ENCODE measurements around the gene RPH3AL.

RPH3AL gene

GRCh38 chr17:227946-228615, 124.5 kb downstream of the RPH3AL start:
- TF ChIP-seq GATA3 (IDR thresholded peaks at IDR 0.05; ENCODE audit: low read depth, low read length), result no peak
- no peak for TF ChIP-seq GATA2 (IDR thresholded peaks at IDR 0.05; ENCODE audit: low read depth, low read length)

DNA sequence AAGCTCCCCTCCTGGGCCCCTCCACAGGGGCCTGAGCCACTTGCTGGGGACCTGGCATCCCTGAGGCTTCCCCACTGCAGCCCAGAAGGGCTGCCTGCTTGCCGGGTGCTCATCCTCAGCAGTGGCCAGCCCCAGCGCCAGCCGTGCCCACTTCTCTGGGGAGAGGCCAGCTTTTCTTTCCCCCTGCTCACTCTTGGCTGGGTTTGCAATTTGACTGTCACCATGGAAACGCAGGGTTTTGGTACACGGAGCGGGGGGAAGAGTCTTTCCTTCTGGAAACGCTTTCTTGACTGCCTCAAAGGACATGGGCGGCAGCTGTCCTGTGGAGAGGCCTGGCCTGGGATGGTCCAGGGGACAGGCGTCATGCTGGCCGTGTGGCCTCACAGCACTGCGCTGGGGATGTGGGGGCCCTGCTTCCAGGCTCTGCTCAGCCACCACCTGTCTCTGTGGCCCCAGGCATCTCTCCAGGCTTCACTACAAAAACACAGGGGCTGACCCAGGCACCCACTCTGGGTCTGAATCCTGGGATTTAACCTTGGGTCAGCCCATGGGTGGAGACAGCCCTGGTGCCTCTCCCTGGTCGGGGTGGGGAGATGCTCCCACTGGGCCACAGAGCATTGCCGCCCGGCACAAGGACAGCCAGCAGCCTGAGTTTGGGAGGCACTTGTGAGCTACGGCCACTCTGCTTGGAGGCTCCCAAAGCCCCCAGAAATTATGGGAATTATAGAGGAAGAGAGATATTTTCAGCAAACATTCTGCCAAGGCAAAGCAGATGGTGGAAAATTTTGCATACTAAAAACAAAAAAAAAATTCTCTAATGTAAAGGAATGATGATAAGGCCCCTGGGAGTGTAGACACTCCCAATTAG, 125.3 kb downstream of the RPH3AL start:
- no peak for TF ChIP-seq GATA3 (IDR thresholded peaks at IDR 0.05; ENCODE audit: low read depth, low read length)
- TF ChIP-seq GATA2 (IDR thresholded peaks at IDR 0.05; ENCODE audit: low read depth, low read length), result no peak

GRCh38 chr17:226108-227077, 126.2 kb downstream of the RPH3AL start:
- TF ChIP-seq GATA3 (IDR thresholded peaks at IDR 0.05; ENCODE audit: low read depth, low read length), result no peak
- no peak for TF ChIP-seq GATA2 (IDR thresholded peaks at IDR 0.05; ENCODE audit: low read depth, low read length)

DNA sequence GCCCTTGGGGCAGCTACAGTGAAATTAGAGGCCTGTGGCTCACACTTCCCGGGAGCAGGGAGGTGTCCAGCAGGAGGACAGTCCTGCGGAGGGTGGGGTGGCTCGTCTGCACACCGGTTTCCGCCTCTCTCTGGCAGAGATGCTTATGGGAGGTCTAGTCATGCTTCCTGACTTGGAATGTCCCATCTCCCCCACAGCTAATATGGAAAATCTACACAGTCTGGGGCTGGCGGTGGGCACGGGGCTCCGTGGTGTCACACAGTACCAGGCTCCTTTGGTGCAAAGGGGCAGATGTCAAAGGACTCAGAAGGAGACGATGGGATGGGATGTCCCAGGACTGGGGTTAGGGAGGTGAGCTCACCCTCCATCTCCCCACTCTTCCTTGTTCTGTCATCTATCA, 127.1 kb downstream of the RPH3AL start:
- TF ChIP-seq GATA3 (IDR thresholded peaks at IDR 0.05; ENCODE audit: low read depth, low read length) (no peak), GATA2 (IDR thresholded peaks at IDR 0.05; ENCODE audit: low read depth, low read length) (no peak)

GRCh38 chr17:223723-224471, 128.7 kb downstream of the RPH3AL start:
- TF ChIP-seq GATA3 (IDR thresholded peaks at IDR 0.05; ENCODE audit: low read depth, low read length), result no peak
- no peak for TF ChIP-seq GATA2 (IDR thresholded peaks at IDR 0.05; ENCODE audit: low read depth, low read length)

- TF ChIP-seq GATA2 (IDR thresholded peaks at IDR 0.05; ENCODE audit: low read depth, low read length), result no peak
- TF ChIP-seq GATA3 (IDR thresholded peaks at IDR 0.05; ENCODE audit: low read depth, low read length), result no peak
These were observed 130.4 kb downstream of the RPH3AL start for GRCh38 chr17:222172-222571.

DNA sequence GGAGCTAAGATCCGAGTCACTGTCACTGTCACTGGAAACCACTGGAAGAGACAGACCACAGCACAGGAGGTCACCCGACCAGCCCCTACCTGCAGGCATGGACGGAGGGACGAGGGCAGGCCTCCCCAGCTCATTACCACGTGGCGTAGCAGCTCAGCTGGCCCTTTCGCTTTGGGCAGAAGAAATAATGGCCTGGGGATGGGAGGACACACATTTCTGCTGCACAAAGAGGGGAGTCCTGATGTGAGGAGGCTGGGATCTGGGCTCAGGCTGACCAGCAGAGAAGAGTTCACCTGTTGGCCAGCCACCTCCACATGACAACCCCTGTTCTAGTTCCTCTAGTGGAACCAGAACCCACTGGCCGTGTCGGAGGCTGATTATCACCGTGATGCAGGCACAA, 132.9 kb downstream of the RPH3AL start:
- TF ChIP-seq GATA2 (IDR thresholded peaks at IDR 0.05; ENCODE audit: low read depth, low read length) (no peak), GATA3 (IDR thresholded peaks at IDR 0.05; ENCODE audit: low read depth, low read length) (no peak)

GRCh38 chr17:218432-219110, 134.0 kb downstream of the RPH3AL start:
- no peak for TF ChIP-seq GATA2 (IDR thresholded peaks at IDR 0.05; ENCODE audit: low read depth, low read length)

GRCh38 chr17:216625-217024, 136.0 kb downstream of the RPH3AL start:
- TF ChIP-seq GATA2 (IDR thresholded peaks at IDR 0.05; ENCODE audit: low read depth, low read length) (no peak), GATA3 (IDR thresholded peaks at IDR 0.05; ENCODE audit: low read depth, low read length) (no peak)

GRCh38 chr17:214881-215331, 137.7 kb downstream of the RPH3AL start:
- TF ChIP-seq GATA2 (IDR thresholded peaks at IDR 0.05; ENCODE audit: low read depth, low read length), result no peak
- no peak for TF ChIP-seq GATA3 (IDR thresholded peaks at IDR 0.05; ENCODE audit: low read depth, low read length)

- TF ChIP-seq GATA3 (IDR thresholded peaks at IDR 0.05; ENCODE audit: low read depth, low read length) (no peak), GATA2 (IDR thresholded peaks at IDR 0.05; ENCODE audit: low read depth, low read length) (no peak)
These were observed 139.1 kb downstream of the RPH3AL start for GRCh38 chr17:213286-214105.

GRCh38 chr17:210402-210801, 142.2 kb downstream of the RPH3AL start:
- TF ChIP-seq GATA2 (IDR thresholded peaks at IDR 0.05; ENCODE audit: low read depth, low read length) (no peak), GATA3 (IDR thresholded peaks at IDR 0.05; ENCODE audit: low read depth, low read length) (no peak)

Data from SH-SY5Y (cell line).